HEK293 (cell line): ENCODE measurements around the gene RAP1GAP.

ENCODE experiments used
- ZNF132 ChIP-seq: fragments of 450-650 bp; formaldehyde crosslinking; IDR thresholded peaks from 2 replicates; pipeline ENCODE4 v1.5.1; 2017; ENCODE audit warnings: missing biosample characterization, missing genetic modification characterization, borderline replicate concordance
- ZNF37A ChIP-seq: fragments of 450-650 bp; IDR thresholded peaks from 2 replicates; pipeline ENCODE4 v1.5.1; 2018; ENCODE audit warnings: missing biosample characterization, missing genetic modification characterization
- ZNF670 ChIP-seq: fragments of 450-650 bp; formaldehyde crosslinking; IDR thresholded peaks from 2 replicates; pipeline ENCODE4 v1.5.1; 2016; ENCODE audit warnings: missing biosample characterization, missing genetic modification characterization, low read depth
- ZNF768 ChIP-seq: fragments of 450-650 bp; formaldehyde crosslinking; IDR thresholded peaks from 2 replicates; pipeline ENCODE4 v1.5.1; 2018; ENCODE audit warnings: missing biosample characterization, mild to moderate bottlenecking, missing genetic modification characterization
- TF ChIP-seq, protein P1 (sequence below): fragments of 450-650 bp; formaldehyde crosslinking; IDR thresholded peaks from 2 replicates; pipeline ENCODE4 v1.5.1; 2016; ENCODE audit warnings: missing biosample characterization, missing genetic modification characterization

DNA sequence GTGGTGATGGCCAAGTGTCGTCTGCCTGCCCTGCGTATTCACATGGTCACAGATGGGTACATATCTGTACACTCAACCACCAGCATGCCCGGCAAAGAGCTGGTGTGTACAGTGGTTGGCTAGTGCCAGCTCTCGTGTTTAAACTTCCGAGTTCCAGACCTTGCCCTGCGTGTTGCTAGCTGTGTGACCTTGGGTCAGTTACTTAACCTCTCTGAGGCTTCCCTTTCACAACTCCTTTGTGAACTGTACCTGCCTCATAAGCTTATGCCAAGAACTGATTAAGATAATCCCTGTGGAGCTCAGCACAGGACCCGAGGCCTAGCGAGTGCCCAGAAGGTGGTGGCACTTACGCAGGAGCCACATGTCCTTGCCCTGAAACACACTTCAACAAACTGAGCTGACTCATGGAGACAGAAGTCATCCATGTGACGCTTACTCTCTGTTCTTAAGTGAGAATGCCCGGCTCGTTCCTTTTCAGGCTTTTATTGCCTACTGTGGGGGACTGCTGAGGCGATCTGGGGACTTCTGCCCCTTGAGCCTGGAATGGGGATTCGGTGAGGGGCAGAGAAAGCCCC lies 104.5 kb downstream of the RAP1GAP start:
- TF ChIP-seq ZNF37A (tag by site-specific recombination): no peak
- TF ChIP-seq ZNF768 (tag by site-specific recombination): peak; percentile 82
- no peak for TF ChIP-seq ZNF132 (tag by site-specific recombination)
- TF ChIP-seq, protein P1, sequence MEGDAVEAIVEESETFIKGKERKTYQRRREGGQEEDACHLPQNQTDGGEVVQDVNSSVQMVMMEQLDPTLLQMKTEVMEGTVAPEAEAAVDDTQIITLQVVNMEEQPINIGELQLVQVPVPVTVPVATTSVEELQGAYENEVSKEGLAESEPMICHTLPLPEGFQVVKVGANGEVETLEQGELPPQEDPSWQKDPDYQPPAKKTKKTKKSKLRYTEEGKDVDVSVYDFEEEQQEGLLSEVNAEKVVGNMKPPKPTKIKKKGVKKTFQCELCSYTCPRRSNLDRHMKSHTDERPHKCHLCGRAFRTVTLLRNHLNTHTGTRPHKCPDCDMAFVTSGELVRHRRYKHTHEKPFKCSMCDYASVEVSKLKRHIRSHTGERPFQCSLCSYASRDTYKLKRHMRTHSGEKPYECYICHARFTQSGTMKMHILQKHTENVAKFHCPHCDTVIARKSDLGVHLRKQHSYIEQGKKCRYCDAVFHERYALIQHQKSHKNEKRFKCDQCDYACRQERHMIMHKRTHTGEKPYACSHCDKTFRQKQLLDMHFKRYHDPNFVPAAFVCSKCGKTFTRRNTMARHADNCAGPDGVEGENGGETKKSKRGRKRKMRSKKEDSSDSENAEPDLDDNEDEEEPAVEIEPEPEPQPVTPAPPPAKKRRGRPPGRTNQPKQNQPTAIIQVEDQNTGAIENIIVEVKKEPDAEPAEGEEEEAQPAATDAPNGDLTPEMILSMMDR (tag by site-specific recombination): no peak
- TF ChIP-seq ZNF670 (tag by site-specific recombination): no peak
